Measurements from ENCODE around the gene DAPK2.

GRCh38 chr15:63933522-63933921 is 112.8 kb downstream of the DAPK2 start:
- TF ChIP-seq CTCF (IDR thresholded peaks at IDR 0.05) = no peak
- TF ChIP-seq POLR2A (IDR thresholded peaks at IDR 0.05) = no peak

Data from Peyer's patch (tissue), 4 donors.